Cardiac septum (tissue), 1 donor: ENCODE measurements around the gene SDF2L1. TPM values are rescaled to one million over a fixed set of nuclear protein-coding genes. Genes with fewer than 3 reads are reported as not detected.
"Not testable (repeated sequence)": the region's sequence is repeated elsewhere in the genome, so short reads cannot be mapped to it uniquely, and the experiment has no call there.

Source experiments
- DNase-seq: peaks from one replicate; pipeline ENCODE4 v3.0.0-alpha.2; 2020; ENCODE audit warnings: low spot score
- intact Hi-C: fragments of 100-400 bp; cut with DNase I; formaldehyde crosslinking; loops from one replicate; pipeline ENCODE4 v1.14.0; 2022
- total RNA-seq: library from RNA; stranded (reverse); fragmentation: NEBNext Ultra II Directional; extraction: Animal tissue kit (Norgen Biotek cat#: 25700); gene quantifications from one replicate; pipeline ENCODE4 v1.2.1, GENCODE V29; 2021
- donor health status: DM: no; HTN: no; CAD: no.

Gene SDF2L1
- total RNA-seq, 1 donor from 2014 or later: 33.3 TPM

- intact Hi-C loops, DNase-seq: not testable (repeated sequence)
Observed at GRCh38 chr22:21617337-21617736, 24.8 kb upstream of the SDF2L1 start.

- intact Hi-C loops: no loop called here
- no peak for DNase-seq
Observed at GRCh38 chr22:21621025-21621424, 21.1 kb upstream of the SDF2L1 start.

- intact Hi-C loops: no loop called here
- no peak for DNase-seq
Observed at GRCh38 chr22:21622011-21622918, 19.8 kb upstream of the SDF2L1 start.

- intact Hi-C loops: no loop called here
- no peak for DNase-seq
Observed at GRCh38 chr22:21622919-21623647, 19.0 kb upstream of the SDF2L1 start.

- DNase-seq: no peak
- intact Hi-C loops: no loop called here
Observed at GRCh38 chr22:21623648-21623970, 18.5 kb upstream of the SDF2L1 start.

GRCh38 chr22:21624120-21624879, 17.8 kb upstream of the SDF2L1 start:
- no peak for DNase-seq
- intact Hi-C loops: no loop called here

GRCh38 chr22:21624880-21625791, 17.0 kb upstream of the SDF2L1 start:
- DNase-seq: no peak
- intact Hi-C loops: loop anchor here (5.0 kb wide), 1 partner anchor 33 kb away; no protein-coding TSS in a partner anchor

GRCh38 chr22:21626073-21626734, 15.9 kb upstream of the SDF2L1 start:
- intact Hi-C loops: loop anchor here (5.0 kb wide), 1 partner anchor 34 kb away; no protein-coding TSS in a partner anchor

GRCh38 chr22:21626735-21627469, 15.2 kb upstream of the SDF2L1 start:
- intact Hi-C loops: loop anchor here (5.0 kb wide), 1 partner anchor 35 kb away; no protein-coding TSS in a partner anchor
- no peak for DNase-seq

More at GRCh38 chr22:21626073-21626734, 15.9 kb upstream of the SDF2L1 start:
- DNase-seq: no peak

GRCh38 chr22:21628386-21629254, 13.5 kb upstream of the SDF2L1 start:
- no peak for DNase-seq
- intact Hi-C loops: loop anchor here (5.0 kb wide), 1 partner anchor 36 kb away; no protein-coding TSS in a partner anchor

- DNase-seq: peak; percentile 96
- intact Hi-C loops: loop anchor here (5.0 kb wide), 1 partner anchor 37 kb away; no protein-coding TSS in a partner anchor
Observed at GRCh38 chr22:21629255-21630149, 12.6 kb upstream of the SDF2L1 start, which contains the start of gene YDJC. Gene YDJC (minus strand): TSS chr22:21630022. CDS start chr22:21630014, 8 bp downstream.

GRCh38 chr22:21631025-21631424, 11.1 kb upstream of the SDF2L1 start:
- intact Hi-C loops: no loop called here
- no peak for DNase-seq

GRCh38 chr22:21632237-21632895, 9.7 kb upstream of the SDF2L1 start, which contains the start of gene CCDC116:
Gene CCDC116 (plus strand): TSS chr22:21632760. CDS start chr22:21633182, 422 bp downstream.
- peak; percentile 81 for DNase-seq
- intact Hi-C loops: no loop called here

GRCh38 chr22:21632931-21633330, 9.2 kb upstream of the SDF2L1 start:
- no peak for DNase-seq
- intact Hi-C loops: no loop called here

- intact Hi-C loops: no loop called here
Observed at GRCh38 chr22:21633481-21633880, 8.6 kb upstream of the SDF2L1 start.

More at GRCh38 chr22:21633481-21633880, 8.6 kb upstream of the SDF2L1 start:
- DNase-seq: no peak
